HG03066 (cell line): ENCODE measurements around the gene PYM1.
"Not testable (repeated sequence)": the region's sequence is repeated elsewhere in the genome, so short reads cannot be mapped to it uniquely, and the experiment has no call there.

ENCODE experiments used
- ATAC-seq: cut with Tn5 transposase; IDR thresholded peaks from one replicate; pipeline ENCODE4 v1.9.1; 2021; ENCODE audit warnings: low read depth; ENCODE audit not compliant: unreplicated experiment

The PYM1 gene

DNA sequence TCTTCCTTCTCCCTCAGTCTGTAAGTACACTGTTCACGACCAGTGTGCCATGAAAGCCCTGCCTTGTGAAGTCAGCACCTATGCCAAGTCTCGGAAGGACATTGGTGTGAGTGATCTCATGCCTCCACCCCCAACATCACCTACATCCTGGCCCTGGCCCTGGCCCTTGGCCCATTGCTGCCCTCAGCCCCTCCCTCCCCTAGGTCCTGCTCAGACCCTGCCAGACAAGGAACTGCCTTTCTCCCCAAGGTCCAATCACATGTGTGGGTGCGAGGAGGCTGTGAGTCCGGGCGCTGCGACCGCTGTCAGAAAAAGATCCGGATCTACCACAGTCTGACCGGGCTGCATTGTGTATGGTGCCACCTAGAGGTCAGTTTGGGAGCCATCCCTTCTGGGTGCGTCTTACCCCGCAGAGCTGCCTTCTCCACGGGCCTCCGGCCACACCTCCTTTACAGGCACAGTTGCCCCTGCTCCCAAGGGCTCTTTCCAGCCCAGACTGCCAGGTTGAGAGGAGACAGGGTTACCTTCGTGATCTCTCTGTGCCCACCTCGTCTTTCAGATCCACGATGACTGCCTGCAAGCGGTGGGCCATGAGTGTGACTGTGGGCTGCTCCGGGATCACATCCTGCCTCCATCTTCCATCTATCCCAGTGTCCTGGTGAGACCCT lies 12.5 kb upstream of the PYM1 start:
- peak; percentile 98 for ATAC-seq

DNA sequence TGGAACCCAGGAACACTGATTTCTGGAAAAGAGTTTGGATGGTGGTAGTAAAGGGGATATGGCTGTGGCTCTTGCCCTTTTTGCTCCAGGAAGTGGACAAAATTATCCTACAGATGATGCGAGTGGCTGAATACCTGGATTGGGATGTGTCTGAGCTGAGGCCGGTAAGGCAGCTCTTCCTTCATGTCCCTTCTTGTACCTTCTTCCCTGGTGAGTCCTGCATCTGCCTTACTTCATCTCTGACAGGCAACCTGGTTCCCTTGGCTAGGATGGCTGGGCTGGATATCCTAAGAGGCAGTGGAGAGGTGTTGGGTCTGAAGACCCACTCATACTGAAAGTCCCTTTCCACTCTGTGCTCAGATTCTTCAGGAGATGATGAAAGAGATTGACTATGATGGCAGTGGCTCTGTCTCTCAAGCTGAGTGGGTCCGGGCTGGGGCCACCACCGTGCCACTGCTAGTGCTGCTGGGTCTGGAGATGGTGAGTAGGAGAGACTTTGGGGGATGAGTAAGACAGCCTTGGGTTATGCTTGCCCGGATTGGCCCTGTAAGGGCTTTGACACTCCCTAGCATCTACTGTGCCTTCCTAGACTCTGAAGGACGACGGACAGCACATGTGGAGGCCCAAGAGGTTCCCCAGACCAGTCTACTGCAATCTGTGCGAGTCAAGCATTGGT lies 11.3 kb upstream of the PYM1 start:
- no peak for ATAC-seq

- no peak for ATAC-seq
Measured at GRCh38 chr12:55937981-55938380, 10.3 kb upstream of the PYM1 start.

DNA sequence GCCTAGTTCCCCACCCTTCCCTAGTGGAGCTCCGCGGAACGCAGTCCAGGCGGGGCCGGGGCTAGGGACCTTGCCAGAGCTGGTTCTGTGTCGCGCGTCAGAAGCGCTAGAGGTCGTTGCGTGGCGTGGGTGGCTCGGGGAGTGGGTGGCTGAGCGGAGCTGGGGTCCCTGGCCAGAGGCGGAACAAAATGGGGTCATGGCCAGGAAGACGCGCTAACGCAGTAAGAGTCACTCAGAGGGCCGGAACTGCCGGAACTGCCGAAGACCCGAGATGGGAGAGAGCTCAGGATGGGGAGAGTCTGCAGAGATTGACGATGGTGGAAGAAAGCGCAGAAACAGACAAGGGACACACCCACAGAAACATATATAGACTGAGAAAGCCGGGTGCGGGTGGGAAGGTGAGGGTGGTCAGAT lies 8.1 kb upstream of the PYM1 start:
- no peak for ATAC-seq

GRCh38 chr12:55934773-55935172 lies 7.1 kb upstream of the PYM1 start:
- no peak for ATAC-seq

DNA sequence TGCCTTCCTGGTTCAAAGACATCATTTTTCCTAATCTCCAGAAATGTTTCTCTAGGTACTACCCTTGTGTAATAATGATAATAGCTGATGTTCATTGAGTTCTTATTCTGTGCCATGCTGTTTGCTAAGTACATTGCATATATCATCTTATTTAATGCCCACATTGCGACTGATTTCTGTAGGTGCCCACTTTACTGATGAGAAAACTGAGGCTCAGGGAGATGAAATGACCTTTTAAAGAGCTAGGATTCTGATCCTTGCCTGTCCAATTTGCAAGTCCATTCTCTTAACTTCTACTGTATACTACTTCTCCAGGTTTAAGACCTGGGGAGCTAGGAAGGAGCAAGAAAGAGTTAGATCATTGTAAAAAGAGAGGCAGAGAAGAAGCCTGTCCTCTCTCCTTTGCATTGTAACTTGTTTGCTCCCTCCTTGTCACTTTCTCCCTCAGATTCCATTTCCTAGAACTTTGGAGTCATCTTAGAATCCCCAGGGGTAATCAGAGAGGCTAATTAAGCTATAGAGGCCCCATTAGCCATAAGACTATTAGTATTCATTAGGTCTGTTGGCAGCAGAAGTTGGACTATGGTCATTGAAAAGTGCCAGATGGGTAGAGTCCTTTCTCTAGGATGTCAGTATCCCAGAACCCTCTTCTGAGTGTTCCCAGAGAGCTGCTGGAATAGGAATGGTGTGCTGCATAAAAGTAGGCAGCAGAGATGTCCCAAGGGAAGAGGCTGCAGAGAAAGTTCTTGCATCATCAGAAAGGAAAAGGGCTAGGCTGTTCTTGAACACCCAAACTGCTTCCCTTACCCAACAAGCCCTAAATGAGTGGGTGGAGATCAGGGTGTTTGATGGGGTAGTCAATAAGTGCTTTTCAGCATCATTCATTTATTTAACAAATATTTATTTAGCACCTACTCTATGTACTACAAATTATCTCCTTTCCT lies 6.4 kb upstream of the PYM1 start:
- ATAC-seq, result no peak

- no peak for ATAC-seq
Measured at GRCh38 chr12:55933169-55933798, 5.6 kb upstream of the PYM1 start.

- ATAC-seq, result no peak
Measured at GRCh38 chr12:55932551-55932910, 4.8 kb upstream of the PYM1 start.

DNA sequence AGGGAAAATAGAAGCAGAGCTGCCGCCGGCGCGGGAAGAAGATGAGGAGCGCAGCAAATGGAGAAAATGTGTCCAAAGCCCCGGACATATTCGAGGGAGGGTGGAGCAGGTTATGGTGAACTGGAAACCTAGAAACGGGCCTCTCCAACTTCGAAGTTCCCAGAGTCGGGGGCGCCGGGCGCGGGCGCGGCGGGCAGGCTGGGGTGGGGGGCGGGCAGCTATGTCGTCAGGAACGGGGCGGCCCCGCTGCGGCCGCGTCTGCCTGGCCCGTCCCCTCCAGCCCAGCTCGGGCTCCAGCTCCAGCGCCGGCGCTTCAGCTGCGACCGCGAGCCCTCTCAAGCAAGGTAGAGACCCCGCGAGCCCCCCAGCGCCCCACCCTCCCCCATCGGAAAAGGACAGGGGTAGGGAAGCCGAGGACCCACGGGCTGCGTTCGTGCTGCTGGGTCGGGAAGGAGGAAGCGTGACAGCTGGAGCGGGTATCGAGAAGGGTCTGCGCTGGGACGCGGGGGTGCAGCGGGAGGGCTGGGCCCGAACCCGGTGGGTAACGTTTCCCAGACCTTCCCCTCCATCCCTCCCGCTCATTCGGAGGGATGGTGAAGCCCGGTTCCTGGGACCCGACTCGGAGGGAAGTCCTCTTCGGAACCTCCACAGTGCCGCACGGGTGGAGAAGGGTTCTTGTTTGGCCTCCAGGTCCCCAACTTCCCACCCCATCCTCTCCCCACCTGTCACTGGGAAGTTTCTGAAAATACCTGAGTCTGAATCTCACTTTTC lies 4.3 kb upstream of the PYM1 start:
- ATAC-seq, result no peak

GRCh38 chr12:55931317-55931779 lies 3.7 kb upstream of the PYM1 start:
- ATAC-seq, result no peak

DNA sequence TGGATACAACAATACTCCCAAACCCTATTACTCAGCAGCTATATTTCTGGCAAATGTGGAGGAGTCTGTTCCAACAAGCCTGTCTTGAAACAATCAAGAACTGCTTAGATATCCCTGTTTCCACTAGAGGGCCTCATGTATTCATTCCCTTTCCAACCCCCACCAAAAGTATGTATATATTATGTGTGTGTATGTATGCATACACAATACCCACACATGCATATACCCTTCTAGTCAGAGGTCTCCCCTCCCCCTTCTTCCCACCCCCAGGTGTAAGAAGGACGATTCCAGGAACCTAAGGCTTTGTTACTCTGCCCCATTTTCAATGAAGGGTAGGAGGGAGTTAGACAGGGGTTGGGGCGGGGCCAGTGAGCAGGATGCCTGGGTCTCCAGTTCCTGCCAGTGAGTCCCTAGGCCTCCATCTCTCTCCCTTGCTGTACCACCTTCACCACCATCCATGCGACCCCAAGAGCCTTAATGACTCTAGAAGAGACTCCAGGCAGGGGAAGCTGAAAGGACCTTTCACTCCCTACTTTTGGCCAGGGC lies 3.1 kb upstream of the PYM1 start, which contains the start of gene DGKA:
Gene DGKA, plus strand, starts transcription at position 392 of the 546 bp plus-strand sequence. CDS start 5,342 bp downstream, outside the sequence.
- no peak for ATAC-seq

- peak; percentile 35 for ATAC-seq
Measured at GRCh38 chr12:55929306-55929791, 1.7 kb upstream of the PYM1 start.

- ATAC-seq, result peak; percentile 43
Measured at GRCh38 chr12:55926738-55927587, 731 bp downstream of the PYM1 start.

- ATAC-seq, result peak; percentile 1
Measured at GRCh38 chr12:55925870-55926737, 1.6 kb downstream of the PYM1 start.

- no peak for ATAC-seq
Measured at GRCh38 chr12:55925371-55925770, 2.3 kb downstream of the PYM1 start.

DNA sequence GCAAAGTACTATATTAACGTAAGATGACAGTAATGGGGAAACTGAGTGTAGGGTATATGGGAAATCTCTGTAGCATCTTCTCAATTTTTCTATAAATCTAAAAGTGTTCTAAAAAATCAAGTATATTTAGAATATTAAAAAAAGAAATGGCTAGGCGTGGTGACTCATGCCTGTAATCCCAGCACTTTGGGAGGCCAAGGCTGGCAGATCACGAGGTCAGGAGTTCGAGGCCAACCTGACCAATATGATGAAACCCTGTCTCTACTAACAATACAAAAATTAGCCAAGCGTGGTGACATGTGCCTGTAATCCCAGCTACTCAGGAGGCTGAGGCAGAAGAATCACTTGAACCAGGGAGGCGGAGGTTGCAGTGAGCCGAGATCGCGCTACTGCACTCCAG lies 4.0 kb downstream of the PYM1 start:
- not testable (repeated sequence) for ATAC-seq

DNA sequence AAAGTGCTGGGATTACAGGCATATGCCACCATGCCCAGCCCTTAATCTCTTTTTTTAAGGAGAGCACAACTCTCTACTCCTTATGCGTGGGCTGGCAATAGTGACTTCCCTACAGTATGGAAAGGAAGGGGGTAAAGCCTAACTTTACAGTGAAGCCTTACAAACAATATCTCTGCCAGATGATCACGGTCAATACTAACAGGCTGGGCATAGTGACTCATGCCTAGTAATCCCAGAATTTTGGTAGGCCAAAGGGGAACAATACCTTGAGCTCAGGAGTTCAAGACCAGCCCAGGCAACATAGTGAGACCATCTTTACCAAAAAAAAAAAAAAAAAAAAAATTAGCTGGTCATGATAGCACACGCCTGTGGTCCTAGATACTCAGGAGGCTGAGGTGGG lies 5.6 kb downstream of the PYM1 start:
- ATAC-seq, result no peak

DNA sequence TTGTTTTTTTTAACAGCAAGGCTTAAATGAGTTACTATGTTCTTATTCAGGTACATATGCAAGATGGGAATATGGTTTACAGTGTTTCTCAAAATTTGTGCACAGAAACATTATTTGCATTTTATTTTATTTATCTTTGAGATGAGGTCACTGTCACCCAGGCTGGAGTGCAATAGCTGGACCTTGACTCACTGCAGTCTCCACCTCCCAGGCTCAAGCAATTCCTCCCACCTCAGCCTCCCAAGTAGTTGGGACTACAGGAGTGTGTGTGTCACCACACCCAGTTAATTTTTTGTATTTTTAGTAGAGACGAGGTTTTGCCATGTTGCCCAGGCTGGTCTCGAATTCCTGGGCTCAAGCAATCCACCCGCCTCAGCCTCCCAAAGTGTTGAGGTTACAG lies 8.7 kb downstream of the PYM1 start:
- ATAC-seq, result not testable (repeated sequence)
